ENCODE measurements around the gene FLRT2. TPM values are rescaled to one million over a fixed set of nuclear protein-coding genes. Genes with fewer than 3 reads are reported as not detected.
A peak's percentile ranks its signal among the peaks of the same experiment; 100 is the strongest.

FLRT2 gene
- total and polyA plus RNA-seq, 2 of the 4 experiments (the other 2 are of a cell fraction), result 10.2 to 13.1 TPM

DNA sequence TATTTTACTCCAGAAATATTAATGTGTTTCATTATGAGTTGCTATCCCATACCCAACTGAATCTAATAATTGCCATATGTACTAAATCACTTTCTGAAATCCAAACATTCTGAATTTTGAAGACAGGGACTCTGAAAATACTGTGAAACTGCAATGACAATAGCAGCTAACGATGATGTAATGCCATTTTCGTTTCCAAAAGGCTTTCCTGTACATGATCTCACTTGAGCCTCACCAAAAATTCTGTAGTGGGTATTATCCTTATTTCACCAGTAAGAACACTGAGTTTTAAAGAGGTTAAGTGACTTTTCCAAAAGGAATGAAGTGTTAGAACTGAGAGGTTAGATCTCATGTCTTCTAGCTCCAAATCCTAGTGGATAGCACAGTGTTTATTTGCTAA, 133.3 kb downstream of the FLRT2 start:
- no peak for TF ChIP-seq NFE2L2 (IDR thresholded peaks at IDR 0.05; ENCODE audit: low read depth, low read length)
- no peak for TF ChIP-seq RCOR1 (IDR thresholded peaks at IDR 0.05; ENCODE audit: insufficient replicate concordance, low read length)
- TF ChIP-seq MAFK (IDR thresholded peaks at IDR 0.05; ENCODE audit: low read depth, low read length), result no peak
- no peak for TF ChIP-seq CEBPB (IDR thresholded peaks at IDR 0.05; ENCODE audit: low read depth, low read length)
- no peak for TF ChIP-seq RFX5 (IDR thresholded peaks at IDR 0.05; ENCODE audit: low read depth, low read length)
- no peak for TF ChIP-seq POLR2A (IDR thresholded peaks at IDR 0.05; ENCODE audit: low read depth, low read length)
- TF ChIP-seq MXI1 (IDR thresholded peaks at IDR 0.05; ENCODE audit: borderline replicate concordance, low read depth, low read length), result no peak
- TF ChIP-seq FOS (IDR thresholded peaks at IDR 0.05; ENCODE audit: low read depth, low read length), result no peak
- TF ChIP-seq SMC3 (IDR thresholded peaks at IDR 0.05; ENCODE audit: low read depth, low read length), result no peak
- TF ChIP-seq MAZ (IDR thresholded peaks at IDR 0.05; ENCODE audit: borderline replicate concordance, low read depth, low read length), result no peak
- TF ChIP-seq, protein P1, sequence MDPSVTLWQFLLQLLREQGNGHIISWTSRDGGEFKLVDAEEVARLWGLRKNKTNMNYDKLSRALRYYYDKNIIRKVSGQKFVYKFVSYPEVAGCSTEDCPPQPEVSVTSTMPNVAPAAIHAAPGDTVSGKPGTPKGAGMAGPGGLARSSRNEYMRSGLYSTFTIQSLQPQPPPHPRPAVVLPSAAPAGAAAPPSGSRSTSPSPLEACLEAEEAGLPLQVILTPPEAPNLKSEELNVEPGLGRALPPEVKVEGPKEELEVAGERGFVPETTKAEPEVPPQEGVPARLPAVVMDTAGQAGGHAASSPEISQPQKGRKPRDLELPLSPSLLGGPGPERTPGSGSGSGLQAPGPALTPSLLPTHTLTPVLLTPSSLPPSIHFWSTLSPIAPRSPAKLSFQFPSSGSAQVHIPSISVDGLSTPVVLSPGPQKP (IDR thresholded peaks at IDR 0.05; ENCODE audit: borderline replicate concordance, low read depth, low read length), result no peak
- TF ChIP-seq RAD21 (IDR thresholded peaks at IDR 0.05; ENCODE audit: low read length), result no peak
- TF ChIP-seq, protein P2, sequence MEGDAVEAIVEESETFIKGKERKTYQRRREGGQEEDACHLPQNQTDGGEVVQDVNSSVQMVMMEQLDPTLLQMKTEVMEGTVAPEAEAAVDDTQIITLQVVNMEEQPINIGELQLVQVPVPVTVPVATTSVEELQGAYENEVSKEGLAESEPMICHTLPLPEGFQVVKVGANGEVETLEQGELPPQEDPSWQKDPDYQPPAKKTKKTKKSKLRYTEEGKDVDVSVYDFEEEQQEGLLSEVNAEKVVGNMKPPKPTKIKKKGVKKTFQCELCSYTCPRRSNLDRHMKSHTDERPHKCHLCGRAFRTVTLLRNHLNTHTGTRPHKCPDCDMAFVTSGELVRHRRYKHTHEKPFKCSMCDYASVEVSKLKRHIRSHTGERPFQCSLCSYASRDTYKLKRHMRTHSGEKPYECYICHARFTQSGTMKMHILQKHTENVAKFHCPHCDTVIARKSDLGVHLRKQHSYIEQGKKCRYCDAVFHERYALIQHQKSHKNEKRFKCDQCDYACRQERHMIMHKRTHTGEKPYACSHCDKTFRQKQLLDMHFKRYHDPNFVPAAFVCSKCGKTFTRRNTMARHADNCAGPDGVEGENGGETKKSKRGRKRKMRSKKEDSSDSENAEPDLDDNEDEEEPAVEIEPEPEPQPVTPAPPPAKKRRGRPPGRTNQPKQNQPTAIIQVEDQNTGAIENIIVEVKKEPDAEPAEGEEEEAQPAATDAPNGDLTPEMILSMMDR (conservative IDR thresholded peaks at IDR 0.05; ENCODE audit: low read depth, low read length), result no peak
- TF ChIP-seq BHLHE40 (IDR thresholded peaks at IDR 0.05; ENCODE audit: low read depth, low read length), result no peak
- no peak for TF ChIP-seq CHD1 (IDR thresholded peaks at IDR 0.05; ENCODE audit: low read depth, low read length)
- TF ChIP-seq, protein P3, sequence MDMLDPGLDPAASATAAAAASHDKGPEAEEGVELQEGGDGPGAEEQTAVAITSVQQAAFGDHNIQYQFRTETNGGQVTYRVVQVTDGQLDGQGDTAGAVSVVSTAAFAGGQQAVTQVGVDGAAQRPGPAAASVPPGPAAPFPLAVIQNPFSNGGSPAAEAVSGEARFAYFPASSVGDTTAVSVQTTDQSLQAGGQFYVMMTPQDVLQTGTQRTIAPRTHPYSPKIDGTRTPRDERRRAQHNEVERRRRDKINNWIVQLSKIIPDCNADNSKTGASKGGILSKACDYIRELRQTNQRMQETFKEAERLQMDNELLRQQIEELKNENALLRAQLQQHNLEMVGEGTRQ (IDR thresholded peaks at IDR 0.05; ENCODE audit: low read depth, low read length), result no peak
- POLR2A ChIA-PET (ENCODE audit: unreplicated experiment), result no interaction called here
- no peak overlapping the region for H3K9ac ChIP-seq (ENCODE audit: low read depth, low read length)
- H3K4me3 ChIP-seq (ENCODE audit: insufficient read depth, low read depth, low read length), result no peak overlapping the region
- no peak overlapping the region for H4K91ac ChIP-seq (ENCODE audit: insufficient read depth, low read depth, low read length)
- CTCF ChIA-PET, result no interaction called here
- in situ Hi-C loops (cut with MboI; ENCODE audit: low sequenced_read_pairs), result no loop called here
- H4K8ac ChIP-seq (ENCODE audit: low read depth in 2 of 2, low read length in 2 of 2), result no peak overlapping the region
- no CpG with 5 or more reads among the region's 2 CpGs for WGBS, 2 experiments (ENCODE audit: extremely low coverage in 2 of 2, insufficient read length in 1 of 2)
- no peak overlapping the region for H2BK20ac ChIP-seq (ENCODE audit: low read depth, low read length)
- H3K56ac ChIP-seq (ENCODE audit: extremely low read depth, insufficient read depth, low read length), result no peak overlapping the region
- DNase-seq (no peak), ATAC-seq (ENCODE audit: low read depth) (peak; percentile 40)
- H3K9me3 ChIP-seq (ENCODE audit: control insufficient read depth, insufficient read depth, low read length), result no peaks in the 10 kb centered on the region
- no peaks in the 10 kb centered on the region for H3K36me3 ChIP-seq (ENCODE audit: control insufficient read depth, insufficient read depth, low read length)
- no peak overlapping the region for H3K23ac ChIP-seq (ENCODE audit: low read depth, low read length)
- no peak overlapping the region for H2BK15ac ChIP-seq (ENCODE audit: low read depth, low read length)
- no peak overlapping the region for H2AK5ac ChIP-seq (ENCODE audit: low read depth, low read length)
- no peaks in the 10 kb centered on the region for H3K9me1 ChIP-seq (ENCODE audit: insufficient read depth, low read length)
- no peak overlapping the region for H3K4me2 ChIP-seq (ENCODE audit: low read depth, low read length)
- H2AK9ac ChIP-seq (replicated peaks; ENCODE audit: low read depth, low read length, poor library complexity), result no peak overlapping the region
- no peak overlapping the region for H2BK5ac ChIP-seq (ENCODE audit: low read depth, low read length, poor library complexity, severe bottlenecking)
- H3K18ac ChIP-seq (ENCODE audit: low read depth, low read length), result no peak overlapping the region
- no peaks in the 10 kb centered on the region for H4K20me1 ChIP-seq (ENCODE audit: insufficient read depth, low read length)
- no peak overlapping the region for H3K4ac ChIP-seq (ENCODE audit: low read depth, low read length)
- no peak overlapping the region for H3K14ac ChIP-seq (replicated peaks; ENCODE audit: low read depth, low read length)
- H2BK120ac ChIP-seq (ENCODE audit: low read depth, low read length), result no peak overlapping the region
- no peak overlapping the region for H4K5ac ChIP-seq (ENCODE audit: low read depth, low read length)
- dilution Hi-C loops (cut with HindIII; ENCODE audit: low sequenced_read_pairs, unreplicated experiment), result no loop called here
- no peaks in the 10 kb centered on the region for H3K79me1 ChIP-seq (ENCODE audit: low read depth in 1 of 2, low read length in 2 of 2)
- no peak overlapping the region for H2AFZ ChIP-seq (replicated peaks; ENCODE audit: low read length, poor library complexity)
- H3K27me3 ChIP-seq (ENCODE audit: control insufficient read depth, insufficient read depth, low read length), result no peaks in the 10 kb centered on the region; the same call in 1 of the 2 replicates
- H3K27ac ChIP-seq (ENCODE audit: insufficient read depth, low read length), result no peak overlapping the region
- H3K4me1 ChIP-seq (ENCODE audit: control insufficient read depth, insufficient read depth, low read length), result no peaks in the 10 kb centered on the region
- BruUV-seq (replicated peaks), result no TSS peak
- intact Hi-C loops (cut with micrococcal nuclease), result no loop called here
